ENCODE measurements around the gene GORAB. TPM values are rescaled to one million over a fixed set of nuclear protein-coding genes. Genes with fewer than 3 reads are reported as not detected.

The GORAB gene
- total and polyA plus RNA-seq, 9 of the 15 experiments (the other 6 are each of a cell fraction or from before 2014, with no cell fraction given) = 4.4 to 12.9 (median 8.9) TPM

DNA sequence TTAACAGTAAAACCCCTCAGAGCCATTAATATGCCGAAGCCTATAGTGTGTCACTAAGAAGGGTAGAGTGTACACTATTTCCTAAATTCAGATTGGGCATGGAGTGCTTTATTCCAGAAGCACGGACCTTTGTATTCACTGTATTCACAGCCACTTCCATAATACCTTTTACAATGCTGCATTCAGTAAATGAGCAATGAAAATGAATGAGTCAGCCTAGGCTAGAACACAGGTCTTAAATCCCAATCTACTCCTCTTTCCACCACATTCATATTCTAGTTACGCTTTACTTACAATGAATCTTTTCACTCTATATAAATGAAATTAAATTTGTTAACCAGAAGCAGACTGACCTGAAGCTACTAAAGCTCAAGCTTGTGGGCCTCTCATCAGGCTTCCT lies 13.0 kb upstream of the GORAB start (continued):
- TF ChIP-seq ZNF143 (CRISPR knock-in tag; IDR thresholded peaks at IDR 0.05) = no peak
- TF ChIP-seq ZBTB17 (CRISPR knock-in tag; IDR thresholded peaks at IDR 0.05) = no peak
- no peak for TF ChIP-seq NCOA4 (IDR thresholded peaks at IDR 0.05; ENCODE audit: partially characterized antibody)

DNA sequence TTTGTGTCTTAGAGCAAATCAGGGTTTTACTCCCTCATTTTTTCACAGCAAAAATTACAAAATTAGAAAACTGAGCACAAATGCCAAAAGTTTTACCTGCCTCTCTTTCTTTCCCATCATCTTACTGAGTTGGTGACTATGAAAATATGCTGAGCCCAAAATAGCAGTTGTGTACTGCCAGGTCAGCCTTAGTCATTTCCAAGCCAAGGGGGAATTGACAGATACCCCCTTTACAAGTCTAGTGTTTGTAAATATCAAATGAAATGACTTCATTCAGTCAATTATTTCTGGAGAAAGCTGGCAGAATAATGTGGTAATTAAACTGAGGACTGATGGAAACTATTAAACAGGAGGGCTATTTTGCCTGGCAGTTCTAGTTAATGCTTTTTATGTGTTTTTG lies 11.4 kb upstream of the GORAB start:
- BruUV-seq (replicated peaks) = no TSS peak
- Histone ChIP-seq H3K4me1 (replicated peaks in 1 of 2; ENCODE audit: control insufficient read depth in 2 of 2, insufficient read depth in 2 of 2, low read length in 2 of 2) (no peaks in the 10 kb centered on the region), H3K9ac (ENCODE audit: insufficient read depth in 1 of 2, low read depth in 2 of 2, low read length in 2 of 2) (no peak overlapping the region), H2AFZ (ENCODE audit: low read depth, low read length) (no peak overlapping the region), H3K4me2 (ENCODE audit: insufficient read depth, low read length) (no peak overlapping the region), H3K79me2 (ENCODE audit: control insufficient read depth, insufficient read depth, low read length) (no peaks in the 10 kb centered on the region), H3K9me3 (replicated peaks; ENCODE audit: control insufficient read depth, insufficient read depth, low read depth, low read length) (no peaks in the 10 kb centered on the region), H3K36me3 (ENCODE audit: control insufficient read depth, insufficient read depth, low read length) (no peaks in the 10 kb centered on the region), H3K27me3 (ENCODE audit: control insufficient read depth in 2 of 2, insufficient read depth in 2 of 2, low read length in 2 of 2) (no peaks in the 10 kb centered on the region), H3K4me3 (no peak overlapping the region), H4K20me1 (replicated peaks; ENCODE audit: control insufficient read depth, insufficient read depth, low read length) (no peaks in the 10 kb centered on the region), H3K27ac (ENCODE audit: extremely low read depth, low read depth, low read length) (no peak overlapping the region), H3K9me1 (ENCODE audit: control insufficient read depth, insufficient read depth, low read length) (no peaks in the 10 kb centered on the region)
- intact Hi-C loops (cut with micrococcal nuclease) = no loop called here
- ATAC-seq (no peak), FAIRE-seq (no peak), DNase-seq (ENCODE audit: extremely low read depth in 1 of 4, low spot score in 3 of 4) (no peak)
- POLR2A ChIA-PET = interaction anchor here (1.6 kb wide), 1 partner anchor 11 kb away, joined by 4 read pairs; the partner anchor contains the start of gene GORAB
- CTCF ChIA-PET (ENCODE audit: low intra/inter-chr PET ratio) = no interaction called here
- TF ChIP-seq TBL1XR1 (IDR thresholded peaks at IDR 0.05; ENCODE audit: low read length in 2 of 2) = no peak
- no peak for TF ChIP-seq SIN3B (IDR thresholded peaks at IDR 0.05; ENCODE audit: low read depth)
- no peak for TF ChIP-seq RCOR1 (IDR thresholded peaks at IDR 0.05; ENCODE audit: borderline replicate concordance in 1 of 2, low read depth in 2 of 2, low read length in 2 of 2)
- no peak for TF ChIP-seq ZNF668 (CRISPR knock-in tag; IDR thresholded peaks at IDR 0.05)
- no peak for TF ChIP-seq PHF8 (IDR thresholded peaks at IDR 0.05; ENCODE audit: borderline replicate concordance, low read length)
- TF ChIP-seq KLF13 (tag; IDR thresholded peaks at IDR 0.05; ENCODE audit: borderline replicate concordance, low read depth) = no peak
- no peak for TF ChIP-seq TAF1 (IDR thresholded peaks at IDR 0.05; ENCODE audit: control insufficient read depth, extremely low read depth, insufficient read depth, low read length, severe bottlenecking)
- TF ChIP-seq, protein P1, sequence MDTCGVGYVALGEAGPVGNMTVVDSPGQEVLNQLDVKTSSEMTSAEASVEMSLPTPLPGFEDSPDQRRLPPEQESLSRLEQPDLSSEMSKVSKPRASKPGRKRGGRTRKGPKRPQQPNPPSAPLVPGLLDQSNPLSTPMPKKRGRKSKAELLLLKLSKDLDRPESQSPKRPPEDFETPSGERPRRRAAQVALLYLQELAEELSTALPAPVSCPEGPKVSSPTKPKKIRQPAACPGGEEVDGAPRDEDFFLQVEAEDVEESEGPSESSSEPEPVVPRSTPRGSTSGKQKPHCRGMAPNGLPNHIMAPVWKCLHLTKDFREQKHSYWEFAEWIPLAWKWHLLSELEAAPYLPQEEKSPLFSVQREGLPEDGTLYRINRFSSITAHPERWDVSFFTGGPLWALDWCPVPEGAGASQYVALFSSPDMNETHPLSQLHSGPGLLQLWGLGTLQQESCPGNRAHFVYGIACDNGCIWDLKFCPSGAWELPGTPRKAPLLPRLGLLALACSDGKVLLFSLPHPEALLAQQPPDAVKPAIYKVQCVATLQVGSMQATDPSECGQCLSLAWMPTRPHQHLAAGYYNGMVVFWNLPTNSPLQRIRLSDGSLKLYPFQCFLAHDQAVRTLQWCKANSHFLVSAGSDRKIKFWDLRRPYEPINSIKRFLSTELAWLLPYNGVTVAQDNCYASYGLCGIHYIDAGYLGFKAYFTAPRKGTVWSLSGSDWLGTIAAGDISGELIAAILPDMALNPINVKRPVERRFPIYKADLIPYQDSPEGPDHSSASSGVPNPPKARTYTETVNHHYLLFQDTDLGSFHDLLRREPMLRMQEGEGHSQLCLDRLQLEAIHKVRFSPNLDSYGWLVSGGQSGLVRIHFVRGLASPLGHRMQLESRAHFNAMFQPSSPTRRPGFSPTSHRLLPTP (IDR thresholded peaks at IDR 0.05; ENCODE audit: borderline replicate concordance, extremely low read depth, insufficient read length) = no peak
- in situ Hi-C loops (cut with MboI) = no loop called here

Measured in K562 (cell line).